NCI-H524 (cell line): Measurements from ENCODE around the gene GFAP.
A peak's percentile ranks its signal among the peaks of the same experiment; 100 is the strongest.

Experiments used
- DNase-seq, 2 experiments: peaks; one replicate each; lab custom pipeline; 2025; lab: John Stamatoyannopoulos, UW

GFAP gene

DNA sequence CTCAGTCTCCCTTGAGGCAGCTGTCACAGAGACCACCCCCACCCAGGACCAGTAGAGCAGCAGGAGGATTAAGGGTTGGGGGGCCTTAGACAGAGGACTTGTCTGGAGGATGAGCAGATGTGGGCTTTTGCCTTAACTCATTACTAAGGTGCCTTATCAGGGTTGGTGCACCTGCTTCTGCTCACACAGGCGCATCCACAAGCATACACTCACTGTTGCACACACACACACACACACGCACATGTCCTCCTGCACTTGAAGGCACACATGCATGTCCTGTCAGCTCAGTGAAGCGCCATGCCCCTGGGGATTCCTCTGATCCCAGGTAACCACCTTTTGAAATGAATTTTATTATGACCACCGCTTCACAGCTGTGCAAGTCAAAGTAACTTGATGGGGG, 1.2 kb downstream of the GFAP start:
- DNase-seq = peak in 1 of 2 experiments; percentile 22

DNA sequence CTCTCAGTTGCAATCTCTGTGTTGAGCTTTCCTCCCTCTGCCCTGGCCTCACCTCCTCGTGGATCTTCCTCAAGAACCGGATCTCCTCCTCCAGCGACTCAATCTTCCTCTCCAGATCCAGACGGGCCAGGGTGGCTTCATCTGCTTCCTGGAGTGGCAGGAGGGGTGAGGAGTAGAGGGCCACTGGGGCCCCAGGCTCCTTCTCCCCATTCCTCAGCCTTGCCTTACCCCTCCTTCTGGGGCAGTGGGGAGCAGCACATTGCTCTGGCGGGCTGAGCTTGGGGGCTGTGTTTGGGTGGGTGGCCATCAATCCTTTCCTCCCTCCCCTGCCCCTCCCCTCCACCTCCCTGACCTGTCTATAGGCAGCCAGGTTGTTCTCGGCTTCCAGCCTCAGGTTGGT, 1.6 kb downstream of the GFAP start:
- no peak for DNase-seq

DNA sequence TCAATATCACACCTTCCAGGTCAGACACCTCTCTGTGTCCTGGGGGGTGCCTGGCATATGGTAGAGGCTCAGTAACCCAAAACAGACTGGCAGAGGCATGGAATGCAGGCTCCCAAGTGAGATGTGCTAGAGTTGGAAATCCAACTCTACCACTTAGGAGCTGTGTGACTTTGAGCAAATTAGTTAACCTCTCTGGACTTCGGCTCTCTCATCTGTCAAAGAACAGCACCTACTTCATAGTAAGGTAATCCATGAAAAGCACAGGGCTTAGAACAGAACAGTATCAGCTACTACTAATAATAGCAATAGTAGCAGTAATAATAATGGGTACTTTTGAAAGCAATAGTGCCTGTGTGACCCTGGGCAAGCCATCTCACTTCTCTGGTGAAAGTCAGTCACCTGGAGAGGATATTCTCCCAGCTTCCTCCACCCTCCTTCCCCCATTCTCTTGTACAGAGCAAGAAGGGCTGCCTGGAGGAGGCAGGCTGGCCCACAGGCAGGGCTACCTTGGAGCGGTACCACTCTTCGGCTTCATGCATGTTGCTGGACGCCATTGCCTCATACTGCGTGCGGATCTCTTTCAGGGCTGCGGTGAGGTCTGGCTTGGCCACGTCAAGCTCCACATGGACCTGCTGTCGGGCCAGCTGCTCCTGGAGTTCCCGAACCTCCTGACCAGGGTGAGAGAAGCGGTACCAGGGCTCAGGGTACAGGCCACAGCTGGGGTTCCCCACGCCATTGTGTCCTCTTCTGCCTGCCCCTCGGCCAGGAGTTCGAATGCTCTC, 2.3 kb downstream of the GFAP start:
- no peak for DNase-seq

DNA sequence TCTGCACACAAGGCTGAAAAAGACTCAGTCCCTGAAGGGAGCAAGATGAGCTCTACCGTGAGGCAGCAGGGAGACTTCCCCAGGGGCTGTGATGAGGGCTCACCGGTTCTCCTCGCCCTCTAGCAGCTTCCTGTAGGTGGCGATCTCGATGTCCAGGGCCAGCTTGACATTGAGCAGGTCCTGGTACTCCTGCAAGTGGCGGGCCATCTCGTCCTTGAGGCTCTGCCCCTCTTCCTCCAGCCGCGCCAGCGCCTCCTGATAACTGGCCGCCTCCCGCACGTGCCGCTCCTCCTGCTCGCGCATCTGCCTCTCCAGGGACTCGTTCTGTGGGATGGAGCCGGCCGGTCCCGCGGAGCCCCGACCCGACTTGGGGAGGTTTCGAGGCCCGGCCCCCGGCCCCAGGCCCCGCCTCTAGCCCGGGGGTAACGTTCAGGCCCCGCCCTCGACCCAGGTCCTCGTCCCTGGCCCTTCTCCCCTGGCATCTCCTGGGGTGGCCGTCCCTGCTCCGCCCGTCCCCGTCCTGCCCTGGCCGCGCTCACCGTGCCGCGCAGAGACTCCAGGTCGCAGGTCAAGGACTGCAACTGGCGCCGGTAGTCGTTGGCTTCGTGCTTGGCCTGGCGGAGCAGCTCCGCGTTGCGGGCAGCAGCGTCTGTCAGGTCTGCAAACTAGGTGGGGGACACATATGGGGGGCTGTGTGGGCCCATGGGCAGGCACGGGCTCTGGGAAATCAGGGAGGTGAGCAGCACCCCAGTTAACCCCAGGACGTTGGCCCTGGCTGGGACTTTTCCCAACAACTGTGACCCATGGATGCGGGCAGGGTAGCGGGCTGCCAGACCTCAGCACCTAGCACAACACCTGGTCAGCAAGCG, 3.9 kb downstream of the GFAP start:
- peak; percentile 55 to 79 for DNase-seq

DNA sequence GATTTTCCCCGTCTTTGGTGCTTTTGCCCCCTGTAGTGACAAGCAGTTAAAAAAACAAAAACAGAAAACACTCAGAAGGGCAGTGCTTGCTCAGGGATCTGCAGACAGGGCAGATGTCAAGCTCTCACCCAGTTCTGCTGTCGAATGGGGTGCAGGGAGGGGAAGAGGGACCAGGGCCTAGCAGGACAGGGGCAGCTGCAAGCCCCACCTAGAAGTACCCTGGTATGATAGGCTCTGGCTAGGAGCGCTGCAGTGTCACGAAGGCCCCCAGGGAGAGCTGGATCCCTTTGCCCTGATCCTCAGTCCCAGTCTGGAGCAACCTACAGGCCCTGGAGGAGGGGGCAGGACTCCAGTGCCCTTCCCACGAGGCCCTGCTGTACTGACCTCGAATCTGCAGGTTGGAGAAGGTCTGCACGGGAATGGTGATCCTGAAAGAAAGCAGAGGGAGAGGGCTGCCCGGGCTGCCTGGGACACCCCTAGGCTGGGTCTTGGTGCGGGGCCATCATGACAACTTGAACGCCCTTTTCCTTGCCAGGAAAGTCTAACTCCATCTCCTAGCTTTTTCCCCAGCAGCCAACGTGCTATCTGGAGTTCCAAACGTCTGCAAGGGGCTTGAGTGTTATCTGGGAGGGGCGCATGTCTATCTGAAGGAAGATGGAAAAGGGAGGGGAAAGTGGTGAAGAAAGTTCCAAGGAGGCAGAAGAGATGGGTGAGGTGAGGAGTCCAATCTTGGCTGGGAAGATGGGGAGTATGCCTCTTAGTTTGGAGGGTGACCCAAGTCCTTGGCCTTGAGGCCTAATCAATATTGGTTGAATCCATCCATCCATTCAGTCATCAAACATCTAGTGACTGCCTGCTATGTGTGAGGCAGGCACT, 4.8 kb downstream of the GFAP start:
- no peak for DNase-seq

DNA sequence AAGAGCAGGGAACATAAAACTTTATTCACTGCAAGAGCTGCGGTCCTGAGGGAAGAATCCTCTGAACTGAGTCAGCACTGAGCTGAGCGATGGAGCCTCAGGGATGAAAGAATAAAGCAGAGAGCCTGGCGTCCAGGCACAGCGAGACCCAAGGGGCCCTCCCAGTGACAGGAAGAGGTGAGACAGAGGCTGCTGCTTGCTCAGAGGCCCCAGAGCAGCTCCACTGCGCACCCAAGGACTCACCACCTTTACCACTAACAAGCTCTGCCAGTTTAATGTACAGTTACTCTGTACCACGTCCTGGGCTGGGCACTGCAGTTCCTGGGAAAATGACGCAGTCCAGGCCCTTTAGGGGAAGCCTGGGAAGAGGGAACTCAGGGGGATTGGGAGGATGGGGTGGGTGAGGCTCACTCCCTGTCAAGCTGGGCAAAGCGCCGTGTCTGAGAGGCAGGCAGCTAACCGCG, 5.6 kb downstream of the GFAP start:
- no peak for DNase-seq

DNA sequence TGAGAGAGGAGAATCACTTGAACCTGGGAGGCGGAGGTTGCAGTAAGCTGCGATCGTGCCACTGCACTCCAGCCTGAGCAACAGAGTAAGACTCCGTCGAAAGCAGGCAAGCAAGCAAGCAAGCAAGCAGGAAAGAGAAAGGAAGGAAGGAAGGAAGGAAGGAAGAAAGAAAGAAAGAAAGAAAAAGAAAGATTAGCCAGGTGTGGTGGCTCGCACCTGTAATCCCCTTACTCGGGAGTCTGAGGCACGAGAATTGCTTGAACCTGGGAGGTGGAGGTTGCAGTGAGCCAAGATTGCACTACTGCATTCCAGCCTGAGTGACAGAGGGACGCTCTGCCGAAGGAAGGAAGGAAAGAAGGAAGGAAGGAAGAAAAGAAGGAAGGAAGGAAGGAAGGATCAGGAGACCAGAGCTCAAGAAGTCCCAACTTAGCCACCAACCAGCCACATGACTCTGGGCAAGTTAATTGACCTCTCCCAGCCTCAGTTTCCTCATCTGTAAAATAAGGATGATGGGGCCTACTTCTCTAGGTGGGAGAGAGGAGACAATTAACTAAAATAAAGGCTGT, 6.5 kb downstream of the GFAP start:
- no peak for DNase-seq

DNA sequence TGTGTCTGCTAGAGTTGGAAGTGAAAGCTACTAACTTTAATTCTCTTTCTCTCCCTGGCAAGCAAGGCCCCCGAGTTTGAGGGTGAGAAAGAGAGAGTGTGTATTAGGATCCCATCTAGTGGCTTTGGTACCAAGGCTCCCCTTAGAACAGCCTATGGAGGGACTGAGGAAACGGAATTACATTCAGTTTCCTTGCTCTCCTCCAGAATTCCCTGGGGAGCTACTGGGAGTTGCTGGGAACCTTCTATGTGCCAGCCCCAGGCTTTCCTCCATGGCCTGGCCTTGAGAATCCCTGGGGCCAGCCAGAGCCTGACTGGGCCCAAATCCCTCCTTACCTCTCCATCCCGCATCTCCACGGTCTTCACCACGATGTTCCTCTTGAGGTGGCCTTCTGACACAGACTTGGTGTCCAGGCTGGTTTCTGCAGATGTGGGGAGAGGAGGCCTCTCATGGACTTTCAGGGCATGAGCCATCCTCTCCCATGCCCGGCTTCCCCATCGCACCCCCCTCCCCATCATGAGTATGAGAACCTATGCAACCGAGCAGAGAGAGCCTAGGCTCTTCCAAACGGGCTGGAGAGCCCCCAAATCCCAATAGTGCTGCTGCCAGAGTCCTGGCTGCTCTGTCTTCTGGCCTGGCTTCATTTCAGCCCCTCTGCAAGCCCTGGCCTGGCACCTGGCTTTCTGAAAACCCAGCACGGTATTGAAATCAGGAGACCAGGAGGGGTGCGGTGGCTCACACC, 7.4 kb downstream of the GFAP start:
- DNase-seq = no peak

DNA sequence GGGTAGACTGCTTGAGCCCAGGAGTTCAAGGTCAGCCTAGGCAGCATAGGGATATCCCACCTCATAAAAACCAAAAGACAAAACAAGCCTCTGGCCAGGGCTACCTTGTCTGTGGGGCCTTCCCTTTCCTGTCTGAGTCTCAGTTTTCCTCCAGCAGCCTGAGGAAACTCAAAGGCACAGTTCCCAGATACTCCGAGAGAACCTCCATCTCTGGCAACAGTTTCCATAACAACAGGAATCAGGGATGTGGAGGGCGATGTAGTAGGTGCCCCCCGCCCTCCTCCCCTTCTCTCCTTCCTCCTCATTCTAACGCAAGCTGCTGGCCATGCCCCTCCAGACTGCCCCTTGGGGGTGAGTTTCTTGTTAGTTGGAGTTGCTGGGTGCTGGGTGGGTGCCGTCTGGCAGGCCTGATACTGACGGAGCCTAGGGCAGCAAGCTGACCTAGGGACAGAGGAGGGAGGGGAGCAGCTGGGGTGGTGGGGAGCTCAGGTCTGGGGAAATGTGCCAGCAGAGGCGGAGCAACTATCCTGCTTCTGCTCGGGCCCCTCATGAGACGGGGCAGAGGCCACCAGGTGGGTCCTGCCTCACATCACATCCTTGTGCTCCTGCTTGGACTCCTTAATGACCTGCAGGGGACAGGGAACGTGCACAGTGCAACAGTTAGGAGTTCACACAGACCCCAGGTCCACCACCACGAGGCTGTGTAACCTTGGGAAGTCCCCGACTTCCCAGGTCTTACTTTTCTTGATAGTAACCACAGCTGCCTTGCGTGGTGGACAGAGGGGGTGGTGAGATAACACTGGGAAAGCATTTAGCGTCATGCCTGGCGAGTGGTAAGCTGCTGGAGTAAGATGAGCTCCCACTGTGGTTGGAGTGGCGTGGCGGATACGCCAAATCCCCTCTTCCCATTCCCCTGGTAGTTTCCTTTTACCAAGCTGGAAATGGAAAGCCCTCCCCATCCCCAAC, 8.3 kb downstream of the GFAP start:
- no peak for DNase-seq

DNA sequence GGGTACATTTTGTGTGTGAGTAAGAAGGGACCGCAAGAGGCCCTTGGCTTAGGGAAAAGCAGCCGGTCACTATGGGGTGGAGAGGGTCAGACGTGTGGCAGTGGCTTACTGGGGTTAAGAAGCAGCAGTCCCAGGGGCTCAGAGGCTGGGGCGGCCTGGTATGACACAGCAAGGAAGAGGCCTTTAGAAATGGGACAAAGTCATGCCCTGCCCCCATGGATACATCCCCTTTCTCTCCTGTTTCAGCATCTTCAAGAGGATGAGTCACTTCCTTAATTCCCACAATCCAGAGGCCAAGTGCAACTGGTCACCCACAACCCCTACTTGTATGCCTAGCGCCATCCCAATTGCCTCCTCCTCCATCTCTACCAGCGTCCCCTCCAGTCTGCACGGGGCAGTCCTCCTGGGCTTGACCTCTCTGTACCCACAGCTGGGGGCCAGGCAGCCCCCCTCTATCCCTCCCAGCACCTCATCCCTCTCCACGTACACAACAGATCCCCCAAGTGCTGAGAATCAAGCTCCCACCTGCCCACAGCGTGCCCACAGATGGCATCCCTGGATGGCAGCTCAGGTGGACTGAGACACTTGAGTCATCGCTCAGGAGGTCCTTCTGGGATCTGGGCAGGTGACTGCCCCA, 9.2 kb downstream of the GFAP start:
- DNase-seq = peak in 1 of 2 experiments; percentile 48

DNA sequence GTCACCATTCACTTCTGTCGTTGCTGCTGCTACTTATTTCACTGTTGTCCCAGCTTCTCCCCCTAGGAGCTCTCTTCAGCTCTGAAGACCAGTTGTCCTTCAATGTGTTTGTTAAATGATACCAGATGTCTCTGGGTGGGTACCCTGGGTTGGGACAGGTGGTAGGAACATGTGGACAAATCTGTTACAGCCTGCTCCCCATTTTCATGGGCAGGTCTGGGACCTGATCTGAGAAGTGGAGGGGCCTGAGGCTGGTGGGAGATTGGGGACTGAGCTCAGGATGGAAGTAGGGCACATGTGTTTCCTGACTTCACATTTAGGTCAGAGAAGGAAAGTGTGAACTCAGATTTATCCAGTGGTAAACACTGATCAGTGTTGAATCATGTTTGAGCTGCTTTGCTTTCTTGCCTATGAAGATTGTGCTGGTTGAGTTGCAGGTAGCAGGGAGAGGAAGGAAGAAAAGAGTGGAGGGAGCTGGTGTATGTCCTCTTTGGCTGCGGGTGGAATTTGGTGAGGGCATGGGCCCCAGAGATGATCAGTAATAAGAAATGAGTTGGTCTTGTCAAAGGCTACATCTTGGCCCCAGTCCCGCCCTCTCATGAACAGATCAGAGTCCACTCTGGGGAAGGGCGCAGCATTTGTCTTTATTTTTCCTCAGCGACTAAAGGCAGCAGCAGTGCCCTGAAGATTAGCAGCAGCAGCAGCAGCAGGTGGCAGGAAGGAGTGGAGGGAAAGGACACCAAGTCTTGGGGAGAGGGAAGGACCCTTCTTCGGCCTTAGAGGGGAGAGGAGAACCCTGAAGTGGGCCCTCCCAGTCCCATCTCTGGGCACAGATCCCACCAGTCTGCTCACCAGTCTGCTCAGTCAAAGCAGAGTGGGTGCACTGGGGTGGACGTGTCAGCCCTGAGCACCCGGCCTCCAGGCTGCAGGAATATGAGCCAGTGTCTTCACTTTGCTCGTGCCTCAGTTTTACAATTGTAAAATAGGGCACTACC, 10.0 kb downstream of the GFAP start:
- DNase-seq = peak; percentile 75 to 92

DNA sequence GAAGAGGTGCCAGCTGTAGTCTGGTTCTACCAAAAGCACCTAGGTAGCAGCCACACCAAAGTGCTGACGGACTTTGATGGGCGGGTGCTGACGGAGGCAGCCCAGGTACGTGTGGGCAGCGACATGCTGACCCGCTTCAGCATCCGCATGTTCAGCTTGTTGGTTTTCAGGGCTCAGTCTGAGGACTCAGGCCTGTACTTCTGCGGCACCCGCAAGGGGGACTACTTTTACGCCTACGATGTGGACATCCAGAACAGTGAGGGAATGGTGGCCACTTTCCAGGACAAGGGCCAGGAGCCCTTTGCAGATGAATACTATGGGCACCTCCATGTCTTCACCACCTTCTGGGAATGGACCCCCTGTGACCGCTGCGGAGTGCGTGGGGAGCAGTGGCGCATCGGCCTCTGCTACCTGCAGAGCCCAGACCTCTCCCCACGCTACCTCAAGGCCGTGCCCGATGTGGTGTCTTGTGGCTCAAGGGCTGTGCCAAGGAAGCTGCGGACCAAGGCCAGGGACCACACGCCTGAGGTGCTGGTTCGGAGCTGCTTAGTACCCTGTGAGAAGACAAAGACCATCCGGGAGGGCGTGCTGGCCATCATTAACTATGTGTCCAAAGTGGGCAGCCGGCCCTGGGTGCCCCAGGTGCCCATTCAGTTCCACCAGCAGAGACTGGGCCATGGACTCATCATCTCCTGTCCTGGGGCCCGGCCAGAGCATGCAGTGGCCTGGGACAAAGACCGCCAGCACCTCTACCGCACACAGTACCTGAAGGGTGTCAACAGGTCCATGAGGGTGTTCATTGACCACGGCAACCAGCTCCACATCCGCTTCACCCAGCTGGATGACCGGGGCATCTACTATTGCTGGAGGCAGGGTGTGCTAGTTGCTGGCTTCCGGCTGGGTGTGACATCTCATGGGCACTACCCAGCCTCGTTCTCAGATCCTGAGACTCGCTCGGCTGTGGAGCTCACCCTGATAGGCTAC, 11.0 kb downstream of the GFAP start:
- DNase-seq = no peak

DNA sequence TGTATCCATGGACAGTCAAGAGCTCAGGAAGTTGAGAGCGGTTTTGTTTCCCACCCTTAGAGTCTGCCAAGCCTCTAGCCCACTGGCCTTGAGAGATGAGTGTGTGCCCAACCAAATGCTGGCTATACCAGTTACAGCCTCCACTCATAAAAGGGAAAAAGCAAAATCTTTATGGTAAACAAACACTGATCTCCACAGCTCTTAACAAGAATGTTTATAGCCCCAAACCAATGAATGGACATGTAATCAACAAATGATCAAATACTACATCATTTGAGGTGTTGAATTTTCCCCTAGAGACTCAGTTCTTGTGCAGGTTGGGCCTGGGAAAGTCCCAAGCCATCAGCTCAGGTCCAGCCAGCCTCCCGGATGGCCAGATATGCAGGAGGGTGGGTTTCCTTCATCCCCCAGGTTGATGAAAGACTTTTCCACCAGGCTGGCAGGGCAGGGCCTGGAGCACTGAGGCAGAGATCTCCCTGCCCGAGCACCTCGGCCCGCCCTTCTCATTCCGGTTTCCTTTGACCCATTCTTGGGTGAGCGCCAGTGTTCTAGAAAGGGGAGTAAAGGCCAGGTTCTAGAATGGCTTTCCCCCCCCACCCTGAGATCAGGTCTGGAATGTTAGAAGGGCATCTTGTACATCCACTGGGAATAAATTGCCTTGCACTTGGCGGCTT, 12.2 kb downstream of the GFAP start:
- DNase-seq = no peak

DNA sequence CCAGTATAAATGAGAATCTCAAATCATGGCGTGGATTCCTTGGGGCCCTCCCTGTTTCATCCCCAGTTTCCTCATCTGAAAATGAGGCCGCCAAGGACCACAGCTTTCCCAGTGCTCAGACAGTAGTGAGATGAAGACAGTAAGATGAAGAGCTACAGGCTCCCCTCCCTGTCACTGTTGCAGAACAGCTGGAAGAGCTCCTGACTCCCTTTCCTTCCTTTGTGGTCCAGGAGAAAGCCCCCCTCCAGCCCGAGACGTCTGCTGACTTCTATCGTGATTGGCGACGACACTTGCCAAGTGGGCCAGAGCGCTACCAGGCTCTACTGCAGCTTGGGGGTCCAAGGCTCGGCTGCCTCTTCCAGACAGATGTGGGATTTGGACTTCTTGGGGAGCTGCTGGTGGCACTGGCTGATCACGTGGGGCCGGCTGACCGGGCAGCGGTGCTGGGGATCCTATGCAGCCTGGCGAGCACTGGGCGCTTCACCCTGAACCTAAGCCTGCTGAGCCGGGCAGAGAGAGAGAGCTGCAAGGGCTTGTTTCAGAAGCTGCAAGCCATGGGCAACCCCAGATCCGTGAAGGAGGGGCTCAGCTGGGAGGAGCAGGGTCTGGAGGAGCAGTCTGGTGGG, 13.1 kb downstream of the GFAP start:
- no peak for DNase-seq

DNA sequence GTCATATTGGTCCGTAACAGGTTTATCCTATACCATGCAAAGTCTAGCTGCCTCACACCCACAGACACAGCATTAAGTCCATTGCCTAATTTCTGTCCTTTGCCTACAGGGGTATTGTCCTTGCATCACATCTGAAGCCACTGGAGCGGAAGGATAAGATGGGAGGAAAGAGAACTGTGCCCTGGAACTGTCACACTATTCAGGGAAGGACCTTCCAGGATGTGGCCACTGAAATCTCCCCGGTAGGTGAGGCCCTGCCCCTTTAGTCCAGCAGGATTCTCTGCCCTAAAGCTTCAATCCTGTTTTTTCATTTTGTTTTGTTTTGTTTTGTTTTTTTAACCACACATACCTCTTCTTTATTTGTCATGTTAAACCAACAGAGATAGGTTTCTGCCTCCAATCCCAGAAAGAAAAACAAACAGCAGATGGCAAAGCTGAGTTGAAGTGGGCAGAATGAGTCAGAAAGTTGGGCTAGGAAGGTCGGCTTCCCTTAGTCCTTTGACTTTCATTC, 13.8 kb downstream of the GFAP start:
- peak; percentile 60 to 66 for DNase-seq

DNA sequence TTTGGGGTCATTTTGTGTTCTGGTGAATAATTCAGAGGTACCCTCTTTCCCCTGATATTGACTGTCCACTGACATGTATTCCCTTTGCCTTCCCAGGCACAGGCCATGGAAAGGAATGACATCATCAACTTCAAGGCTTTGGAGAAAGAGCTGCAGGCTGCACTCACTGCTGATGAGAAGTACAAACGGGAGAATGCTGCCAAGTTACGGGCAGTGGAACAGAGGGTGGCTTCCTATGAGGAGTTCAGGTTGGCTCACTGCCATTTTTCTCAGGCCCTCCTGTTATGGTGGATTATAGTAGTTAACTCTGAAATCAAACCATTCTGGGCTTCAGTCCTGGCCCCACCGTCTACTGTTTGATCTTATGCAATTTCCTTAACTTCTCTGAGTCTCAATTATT, 14.4 kb downstream of the GFAP start:
- peak; percentile 79 to 93 for DNase-seq
